GM12872 (cell line): ENCODE measurements around the gene TMEM63A.

Experiments
- CTCF ChIP-seq: IDR thresholded peaks from 3 replicates; pipeline ENCODE4 v1.5.1; 2011; ENCODE audit warnings: low read depth, mild to moderate bottlenecking, low read length, moderate library complexity; ENCODE audit not compliant: insufficient read depth

TMEM63A gene

GRCh38 chr1:225828706-225829345 is 53.4 kb downstream of the TMEM63A start:
- no peak for TF ChIP-seq CTCF

GRCh38 chr1:225827076-225827475 is 55.1 kb downstream of the TMEM63A start:
- TF ChIP-seq CTCF: no peak

GRCh38 chr1:225825607-225826007 is 56.6 kb downstream of the TMEM63A start:
- TF ChIP-seq CTCF: no peak

GRCh38 chr1:225825078-225825477 is 57.1 kb downstream of the TMEM63A start:
- TF ChIP-seq CTCF: no peak

GRCh38 chr1:225824533-225824941 is 57.6 kb downstream of the TMEM63A start:
- no peak for TF ChIP-seq CTCF

- TF ChIP-seq CTCF: no peak
These were observed 58.3 kb downstream of the TMEM63A start for GRCh38 chr1:225823811-225824261.

GRCh38 chr1:225822655-225823403 is 59.4 kb downstream of the TMEM63A start:
- TF ChIP-seq CTCF: no peak
